HG02870 (cell line): ENCODE results near the gene HDAC10.
"Not testable (repeated sequence)": the region's sequence is repeated elsewhere in the genome, so short reads cannot be mapped to it uniquely, and the experiment has no call there.

ENCODE experiments used
- ATAC-seq: cut with Tn5 transposase; IDR thresholded peaks from one replicate; pipeline ENCODE4 v1.9.1; 2021; ENCODE audit warnings: mild to moderate bottlenecking, moderate library complexity; ENCODE audit not compliant: unreplicated experiment

The HDAC10 gene

DNA sequence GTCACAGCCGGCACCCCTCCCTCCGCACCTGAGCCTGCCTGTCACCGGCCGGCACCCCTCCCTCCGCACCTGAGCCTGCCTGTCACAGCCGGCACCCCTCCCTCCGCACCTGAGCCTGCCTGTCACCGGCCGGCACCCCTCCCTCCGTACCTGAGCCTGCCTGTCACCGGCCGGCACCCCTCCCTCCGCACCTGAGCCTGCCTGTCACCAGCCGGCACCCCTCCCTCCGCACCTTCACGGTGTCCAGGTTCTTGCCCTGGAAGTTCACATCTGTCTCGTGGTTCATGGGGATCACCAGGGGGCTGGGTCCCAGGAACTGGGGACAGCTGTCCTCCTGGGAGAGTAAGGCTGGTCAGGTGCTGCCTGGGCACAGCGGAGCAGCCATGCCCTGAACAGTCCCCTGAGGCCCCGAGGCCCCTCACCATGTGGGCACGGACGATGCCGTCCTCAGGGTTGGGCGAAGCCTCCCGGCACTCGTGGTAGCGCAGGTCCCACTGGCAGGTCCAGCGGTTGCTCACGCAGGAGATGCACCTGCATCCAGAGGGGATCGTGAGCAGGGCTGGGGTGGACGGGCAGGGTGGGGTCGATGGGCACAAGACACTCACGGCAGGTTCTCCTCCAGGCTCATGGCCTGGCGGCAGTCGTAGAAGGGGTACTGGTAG, 34.6 kb upstream of the HDAC10 start:
- no peak for ATAC-seq

GRCh38 chr22:50284479-50284878, 33.4 kb upstream of the HDAC10 start:
- no peak for ATAC-seq

- no peak for ATAC-seq
These were observed 32.8 kb upstream of the HDAC10 start for GRCh38 chr22:50283821-50284220.

DNA sequence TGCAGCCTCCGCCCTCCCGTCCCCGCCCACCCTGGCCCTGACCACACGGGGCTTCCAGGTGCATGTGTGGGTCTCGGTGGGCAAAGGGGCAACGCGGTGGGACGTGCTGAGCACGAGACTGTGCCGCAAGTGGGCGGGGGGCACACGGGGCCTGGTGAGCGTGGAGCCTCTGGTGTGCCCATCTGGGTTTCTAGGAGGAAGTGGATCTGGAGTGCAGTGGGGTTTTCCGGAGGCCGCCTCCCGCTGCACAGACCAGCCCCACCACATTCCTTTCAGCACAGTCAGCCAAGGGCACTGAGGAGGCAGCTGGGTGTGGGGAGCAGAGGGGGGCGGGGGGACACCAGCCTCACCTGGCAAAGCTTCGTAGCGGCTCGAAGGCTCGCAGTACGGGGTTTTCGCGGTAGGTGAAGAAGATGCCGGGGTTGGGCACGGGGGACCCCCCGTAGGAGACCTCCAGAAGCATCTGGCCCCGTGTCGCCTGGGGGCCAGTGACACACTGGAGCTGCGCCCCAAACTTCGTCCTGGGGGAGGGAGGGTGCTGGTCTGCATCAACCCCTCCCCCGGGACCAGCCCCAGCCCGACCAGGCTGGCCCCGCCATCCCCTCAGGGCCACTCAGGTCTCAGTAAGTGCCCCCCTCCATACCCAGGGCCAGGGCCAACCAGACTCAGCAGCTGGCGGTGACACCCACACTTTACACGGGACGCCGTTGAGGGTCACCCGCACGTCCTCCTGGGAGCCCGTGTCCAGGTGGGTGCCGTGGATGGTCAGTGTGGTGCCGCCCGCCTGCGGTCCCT, 31.5 kb upstream of the HDAC10 start:
- no peak for ATAC-seq

GRCh38 chr22:50281957-50282356, 30.9 kb upstream of the HDAC10 start:
- no peak for ATAC-seq

DNA sequence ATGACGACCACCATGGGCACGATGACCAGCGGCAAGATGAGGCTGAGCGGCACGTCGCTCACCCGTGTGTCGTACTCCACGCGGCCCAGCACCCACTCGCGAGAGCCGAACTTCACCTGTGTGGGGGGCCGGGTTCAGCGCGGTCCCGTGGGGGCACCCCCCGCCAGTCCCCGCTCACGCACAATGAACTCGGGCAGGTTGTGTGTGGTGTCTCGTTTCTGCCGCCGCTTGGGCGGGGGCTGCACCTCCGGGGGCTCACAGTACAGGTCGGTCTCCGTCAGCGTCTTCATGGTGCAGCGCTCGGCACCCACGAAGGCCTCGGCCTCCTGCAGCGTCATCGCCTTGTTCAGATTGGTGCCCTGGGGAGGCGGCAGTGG, 30.3 kb upstream of the HDAC10 start:
- no peak for ATAC-seq

DNA sequence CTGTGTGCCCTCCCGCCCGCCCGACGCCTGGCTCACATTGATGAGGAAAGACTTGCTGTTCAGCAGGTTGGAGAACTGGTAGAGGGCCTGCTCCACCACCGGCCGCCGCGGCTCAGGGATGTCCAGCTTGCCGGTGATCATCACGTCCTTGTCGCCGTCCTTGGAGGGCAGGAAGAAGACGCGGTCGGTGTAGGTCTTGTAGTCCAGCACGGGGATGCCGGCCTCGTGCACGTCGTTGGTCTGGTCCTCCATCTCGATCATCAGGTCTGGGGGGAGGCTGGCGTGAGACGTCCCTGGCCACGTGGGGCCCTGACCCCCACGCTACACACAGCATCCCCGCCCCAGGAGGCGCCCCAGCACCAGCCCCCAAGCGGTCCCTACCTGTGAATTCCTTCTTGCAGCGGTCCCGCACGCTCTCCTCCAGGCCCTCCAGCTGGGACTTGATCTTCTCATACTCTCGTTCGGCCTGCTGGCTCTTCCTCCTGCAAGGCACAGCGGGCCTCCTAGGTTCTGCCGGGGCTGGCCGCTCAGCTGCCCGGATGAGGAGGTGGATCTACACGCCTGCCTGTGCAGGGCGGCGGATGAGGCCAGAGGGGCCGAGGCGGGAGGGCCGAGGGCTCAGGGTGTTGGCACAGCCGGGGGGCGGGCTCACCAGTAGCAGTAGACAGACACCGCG, 29.8 kb upstream of the HDAC10 start:
- ATAC-seq: no peak

GRCh38 chr22:50280022-50280707, 29.1 kb upstream of the HDAC10 start:
- no peak for ATAC-seq

GRCh38 chr22:50278956-50279619, 28.0 kb upstream of the HDAC10 start:
- no peak for ATAC-seq

DNA sequence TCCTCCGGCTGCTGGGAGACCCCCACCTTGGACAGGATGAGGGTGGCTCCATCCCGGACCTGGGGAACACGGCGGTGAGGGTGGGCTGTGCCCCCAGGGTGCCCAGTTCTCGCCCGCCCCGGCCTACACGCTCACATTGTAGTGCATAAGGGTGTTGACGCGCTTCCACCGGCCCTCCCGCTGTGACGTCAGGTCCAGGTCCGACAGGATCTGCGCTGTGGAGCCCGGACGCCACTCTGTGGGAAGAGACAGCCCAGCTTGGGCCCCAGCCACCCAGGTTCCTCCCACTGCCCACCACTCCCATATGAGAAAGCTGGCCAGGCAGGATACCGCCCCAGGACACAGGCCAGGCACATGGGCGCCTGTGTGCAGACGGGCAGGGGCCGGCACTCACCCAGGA, 27.4 kb upstream of the HDAC10 start:
- ATAC-seq: no peak

DNA sequence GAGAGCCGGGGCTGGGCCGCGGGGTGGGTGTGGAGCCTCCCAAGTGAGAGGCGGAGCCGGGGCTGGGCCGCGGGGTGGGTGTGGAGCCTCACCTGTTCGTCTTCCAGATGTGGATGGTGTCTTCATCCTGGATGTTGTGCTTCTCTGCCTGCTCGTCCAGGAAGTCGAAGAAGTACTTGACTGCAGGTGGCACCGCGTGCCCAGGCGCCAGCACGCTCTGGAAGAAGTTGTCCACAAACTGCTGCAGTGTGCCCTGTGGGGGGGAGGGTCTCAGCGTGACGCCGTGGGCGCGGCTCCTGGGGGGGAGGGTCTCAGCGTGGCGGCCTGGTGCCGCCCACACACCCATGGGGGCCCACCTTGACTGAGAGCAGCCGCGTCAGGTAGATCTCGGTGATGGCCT, 26.7 kb upstream of the HDAC10 start:
- no peak for ATAC-seq

DNA sequence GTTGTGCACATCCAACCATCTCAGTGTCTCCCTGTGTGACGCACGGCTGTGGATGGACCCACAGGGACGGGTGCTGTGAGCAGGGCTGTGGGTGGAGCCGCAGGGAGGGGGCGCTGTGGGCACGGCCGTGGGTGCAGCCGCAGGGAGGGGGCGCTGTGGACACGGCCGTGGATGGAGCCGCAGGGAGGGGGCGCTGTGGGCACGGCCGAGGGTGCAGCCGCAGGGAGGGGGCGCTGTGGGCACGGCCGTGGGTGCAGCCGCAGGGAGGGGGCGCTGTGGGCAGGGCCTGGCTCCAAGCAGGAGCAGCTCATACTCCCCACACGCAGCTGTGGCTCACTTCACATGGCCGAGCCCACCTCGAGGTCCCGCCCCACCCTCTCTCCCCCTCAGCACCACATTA, 25.1 kb upstream of the HDAC10 start:
- peak; percentile 44 for ATAC-seq

- no peak for ATAC-seq
These were observed 24.4 kb upstream of the HDAC10 start for GRCh38 chr22:50275181-50276055.

GRCh38 chr22:50274771-50275170, 23.7 kb upstream of the HDAC10 start:
- no peak for ATAC-seq

DNA sequence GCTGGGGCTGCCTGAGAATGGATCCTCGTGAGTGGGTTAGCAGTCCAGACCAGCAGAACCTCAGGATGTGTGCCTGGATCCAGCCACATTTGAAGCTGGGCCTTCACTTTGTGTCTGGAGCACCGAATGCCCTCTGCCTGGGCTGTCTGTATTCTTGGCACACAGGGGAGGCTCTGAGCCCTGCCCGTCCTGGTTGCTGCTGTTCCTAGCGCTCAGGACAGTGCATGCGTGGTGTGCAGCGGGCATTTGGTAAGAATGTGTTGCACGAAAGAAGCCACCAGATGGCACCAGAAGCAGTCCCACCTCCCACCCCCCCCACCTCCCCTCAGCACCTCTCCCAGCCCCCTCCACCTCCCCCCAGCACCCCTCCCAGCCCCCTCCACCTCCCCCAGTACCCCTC, 23.2 kb upstream of the HDAC10 start:
- no peak for ATAC-seq

DNA sequence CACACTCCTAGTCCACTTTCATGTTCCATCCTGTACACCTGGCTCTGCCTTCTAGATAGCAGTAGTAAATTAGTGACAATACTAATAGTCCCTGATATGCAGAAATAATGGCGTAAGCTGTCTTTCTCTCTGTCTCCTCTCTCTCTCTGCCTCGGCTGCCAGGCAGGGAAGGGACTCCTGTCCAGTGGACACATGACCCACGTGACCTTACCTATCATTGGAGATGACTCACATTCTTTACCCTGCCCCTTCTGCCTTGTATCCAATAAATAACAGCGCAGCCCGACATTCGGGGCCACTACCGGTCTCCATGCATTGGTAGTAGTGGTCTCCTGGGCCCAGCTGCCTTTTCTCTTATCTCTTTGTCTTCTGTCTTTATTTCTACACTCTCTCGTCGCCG, 22.7 kb upstream of the HDAC10 start:
- ATAC-seq: not testable (repeated sequence)

- ATAC-seq: not testable (repeated sequence)
These were observed 22.3 kb upstream of the HDAC10 start for GRCh38 chr22:50273352-50273751.

- no peak for ATAC-seq
These were observed 21.2 kb upstream of the HDAC10 start for GRCh38 chr22:50272044-50272802.

GRCh38 chr22:50271519-50271970, 20.5 kb upstream of the HDAC10 start:
- no peak for ATAC-seq
